Stimulated activated CD8-positive, alpha-beta memory T cell treated with anti-CD3 and anti-CD28 coated beads, Interleukin-12 subunit alpha, Interleukin-12 subunit beta, amount 100 ng/mL, for 4 hours (primary cell): Measurements from ENCODE around the gene EGF.

Experiments used
- DNase-seq: peaks from one replicate; pipeline ENCODE4 v3.0.0-alpha.2; 2020; ENCODE audit warnings: low read depth

Gene EGF

GRCh38 chr4:109996526-109996925 lies 83.8 kb downstream of the EGF start:
- no peak for DNase-seq

GRCh38 chr4:109998867-109999584 lies 86.3 kb downstream of the EGF start:
- DNase-seq, result no peak

- DNase-seq, result no peak
Observed at GRCh38 chr4:109999585-109999912, 86.9 kb downstream of the EGF start.

- DNase-seq, result no peak
Observed at GRCh38 chr4:110002326-110002725, 89.6 kb downstream of the EGF start.

- DNase-seq, result no peak
Observed at GRCh38 chr4:110003401-110004187, 90.9 kb downstream of the EGF start.

GRCh38 chr4:110004556-110004955 lies 91.9 kb downstream of the EGF start:
- DNase-seq, result no peak

GRCh38 chr4:110005461-110006056 lies 92.9 kb downstream of the EGF start:
- DNase-seq, result no peak

- DNase-seq, result no peak
Observed at GRCh38 chr4:110007217-110007616, 94.5 kb downstream of the EGF start.

- no peak for DNase-seq
Observed at GRCh38 chr4:110008540-110008939, 95.9 kb downstream of the EGF start.

- DNase-seq, result no peak
Observed at GRCh38 chr4:110009550-110009949, 96.9 kb downstream of the EGF start.

- DNase-seq, result no peak
Observed at GRCh38 chr4:110010797-110011196, 98.1 kb downstream of the EGF start.

- no peak for DNase-seq
Observed at GRCh38 chr4:110012917-110013316, 100.2 kb downstream of the EGF start.

- no peak for DNase-seq
Observed at GRCh38 chr4:110014233-110014632, 101.5 kb downstream of the EGF start.

- no peak for DNase-seq
Observed at GRCh38 chr4:110019153-110019552, 106.5 kb downstream of the EGF start.

GRCh38 chr4:110020139-110020538 lies 107.5 kb downstream of the EGF start:
- no peak for DNase-seq

- DNase-seq, result no peak
Observed at GRCh38 chr4:110020646-110021443, 108.2 kb downstream of the EGF start.

GRCh38 chr4:110022457-110022856 lies 109.8 kb downstream of the EGF start:
- no peak for DNase-seq

GRCh38 chr4:110025056-110025455 lies 112.4 kb downstream of the EGF start:
- DNase-seq, result no peak

GRCh38 chr4:110025718-110026117 lies 113.0 kb downstream of the EGF start:
- DNase-seq, result no peak

GRCh38 chr4:110032603-110033002 lies 119.9 kb downstream of the EGF start:
- DNase-seq, result no peak

GRCh38 chr4:110033355-110034025 lies 120.8 kb downstream of the EGF start:
- no peak for DNase-seq

GRCh38 chr4:110034026-110034393 lies 121.3 kb downstream of the EGF start:
- no peak for DNase-seq
